DND-41 (cell line): ENCODE measurements around the gene OPRD1.
"Not testable (repeated sequence)": the region's sequence is repeated elsewhere in the genome, so short reads cannot be mapped to it uniquely, and the experiment has no call there.

Source experiments
- ATAC-seq: fragments of 200-7000 bp; cut with Tn5 transposase; 3 replicates; pipeline ENCODE4 v1.9.1; 2021; ENCODE audit warnings: low read depth; ENCODE audit not compliant: insufficient read depth
- DNase-seq: peaks from one replicate; pipeline ENCODE4 v3.0.0-alpha.2; 2020
- H2AFZ ChIP-seq: 2 replicates; pipeline ENCODE4 v1.6.0; 2012; ENCODE audit warnings: low read depth, low read length
- H3K27ac ChIP-seq: 2 replicates; pipeline ENCODE4 v1.5.1; 2012; ENCODE audit warnings: low read length, inconsistent platforms
- H3K27me3 ChIP-seq: fragments of 200-600 bp; sonication (generic); 2 replicates; pipeline ENCODE4 v1.6.0; 2012; ENCODE audit warnings: low read length, mild to moderate bottlenecking, inconsistent platforms; ENCODE audit not compliant: insufficient read depth, poor library complexity
- H3K36me3 ChIP-seq: 2 replicates; pipeline ENCODE4 v1.5.1; 2012; ENCODE audit warnings: low read length, inconsistent platforms; ENCODE audit not compliant: insufficient read depth
- H3K4me1 ChIP-seq: 2 replicates; pipeline ENCODE4 v1.5.1; 2012; ENCODE audit warnings: mild to moderate bottlenecking, low read length; ENCODE audit not compliant: insufficient read depth
- H3K4me2 ChIP-seq: 2 replicates; pipeline ENCODE4 v1.6.0; 2012; ENCODE audit warnings: mild to moderate bottlenecking, moderate library complexity, low read length, inconsistent platforms; ENCODE audit not compliant: insufficient read depth
- H3K4me3 ChIP-seq, 2 experiments: fragments of 200-600 bp in 1 of 2; shearing (Covaris generic) in 1 of 2; 2 replicates each; pipeline ENCODE4 v1.5.1; 2012 to 2016; ENCODE audit warnings: inconsistent platforms in 2 of 2, low read length in 2 of 2, mild to moderate bottlenecking in 2 of 2, low read depth in 1 of 2, moderate library complexity in 1 of 2
- H3K79me2 ChIP-seq: 2 replicates; pipeline ENCODE4 v1.6.0; 2012; ENCODE audit warnings: low read length, inconsistent platforms; ENCODE audit not compliant: insufficient read depth
- H3K9ac ChIP-seq: 2 replicates; pipeline ENCODE4 v1.6.0; 2012; ENCODE audit warnings: low read depth, mild to moderate bottlenecking, inconsistent platforms, low read length, moderate library complexity
- H3K9me3 ChIP-seq: 2 replicates; pipeline ENCODE4 v1.5.1; 2012; ENCODE audit warnings: low read length, moderate library complexity, mild to moderate bottlenecking, inconsistent platforms; ENCODE audit not compliant: insufficient read depth, severe bottlenecking
- H4K20me1 ChIP-seq: 2 replicates; pipeline ENCODE4 v1.6.0; 2012; ENCODE audit warnings: low read length; ENCODE audit not compliant: insufficient read depth
- CTCF ChIP-seq: IDR thresholded peaks from 2 replicates; pipeline ENCODE4 v1.5.1; 2012; ENCODE audit warnings: borderline replicate concordance, low read length, moderate library complexity, mild to moderate bottlenecking; ENCODE audit not compliant: poor library complexity, severe bottlenecking; ENCODE audit errors: extremely low read depth
- EZH2 ChIP-seq: IDR thresholded peaks from 3 replicates; pipeline ENCODE4 v1.6.1; 2012; ENCODE audit warnings: borderline replicate concordance, low read depth, mild to moderate bottlenecking, moderate library complexity, low read length, inconsistent platforms; ENCODE audit not compliant: severe bottlenecking

Gene OPRD1

GRCh38 chr1:28822799-28823198 lies 10.8 kb downstream of the OPRD1 start:
- Histone ChIP-seq H3K27ac (no peak overlapping the region), H3K36me3 (no peaks in the 10 kb centered on the region), H3K4me2 (no peak overlapping the region), H3K9me3 (no peaks in the 10 kb centered on the region), H3K4me3 (no peak overlapping the region), H2AFZ (no peak overlapping the region), H3K27me3 (no peaks in the 10 kb centered on the region), H4K20me1 (no peaks in the 10 kb centered on the region), H3K79me2 (no peaks in the 10 kb centered on the region), H3K4me1 (no peaks in the 10 kb centered on the region), H3K9ac (no peak overlapping the region)
- DNase-seq = no peak
- no peak for TF ChIP-seq CTCF
- TF ChIP-seq EZH2 = no peak
- ATAC-seq = no peak

GRCh38 chr1:28824061-28824460 lies 12.1 kb downstream of the OPRD1 start:
- ATAC-seq, H3K9ac ChIP-seq, H3K4me2 ChIP-seq, H3K4me3 ChIP-seq, H3K27me3 ChIP-seq, H3K36me3 ChIP-seq, H3K9me3 ChIP-seq, H4K20me1 ChIP-seq, H3K4me1 ChIP-seq, DNase-seq, H2AFZ ChIP-seq, H3K27ac ChIP-seq, H3K79me2 ChIP-seq: not testable (repeated sequence)

- H3K27ac ChIP-seq, H3K9ac ChIP-seq, H3K4me1 ChIP-seq, H3K27me3 ChIP-seq, H2AFZ ChIP-seq, ATAC-seq, H3K4me3 ChIP-seq, H3K36me3 ChIP-seq, H3K9me3 ChIP-seq, H4K20me1 ChIP-seq, H3K4me2 ChIP-seq, DNase-seq, H3K79me2 ChIP-seq: not testable (repeated sequence)
These were observed 16.4 kb downstream of the OPRD1 start for GRCh38 chr1:28828227-28828858.

GRCh38 chr1:28830814-28831213 lies 18.8 kb downstream of the OPRD1 start:
- no peak overlapping the region for H3K4me2 ChIP-seq
- no peak overlapping the region for H3K9ac ChIP-seq
- TF ChIP-seq EZH2 (no peak), CTCF (no peak)
- no peak for DNase-seq
- no peak overlapping the region for H3K4me3 ChIP-seq
- no peaks in the 10 kb centered on the region for H3K9me3 ChIP-seq
- H3K36me3 ChIP-seq = no peaks in the 10 kb centered on the region
- no peak overlapping the region for H3K27ac ChIP-seq
- H3K4me1 ChIP-seq = no peaks in the 10 kb centered on the region
- no peaks in the 10 kb centered on the region for H3K79me2 ChIP-seq
- ATAC-seq = no peak
- H3K27me3 ChIP-seq = no peaks in the 10 kb centered on the region
- no peaks in the 10 kb centered on the region for H4K20me1 ChIP-seq
- H2AFZ ChIP-seq = no peak overlapping the region
